ENCODE results near the gene ZNF429.
"Not testable (repeated sequence)": the region's sequence is repeated elsewhere in the genome, so short reads cannot be mapped to it uniquely, and the experiment has no call there.

The ZNF429 gene

DNA sequence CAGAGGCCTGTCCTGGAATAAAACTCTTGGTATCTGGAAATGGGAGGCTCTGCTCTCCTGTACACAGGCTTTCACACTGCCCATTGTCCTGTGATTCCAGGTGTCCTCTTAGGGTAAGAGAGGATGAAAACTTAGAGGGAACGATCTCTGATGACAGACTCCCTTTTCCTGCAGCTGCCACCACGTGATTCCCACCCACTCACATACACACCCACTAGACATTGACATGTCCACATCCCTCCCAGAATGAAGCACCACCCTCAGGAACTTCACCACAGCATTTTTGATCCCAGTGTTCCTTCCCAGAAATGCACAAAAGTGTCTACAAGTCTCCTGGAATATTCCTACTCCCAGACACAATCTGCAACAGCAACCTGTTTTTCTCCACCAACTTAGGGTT, 8.2 kb downstream of the ZNF429 start:
- no peak for DNase-seq (ENCODE audit: low read depth in 3 of 3, low spot score in 1 of 3)

GRCh38 chr19:21519488-21519887, 14.1 kb downstream of the ZNF429 start:
- no peak for DNase-seq (ENCODE audit: low read depth in 3 of 3, low spot score in 1 of 3)

- DNase-seq (ENCODE audit: low read depth in 3 of 3, low spot score in 1 of 3) = no peak
These were observed 27.5 kb downstream of the ZNF429 start for GRCh38 chr19:21532904-21533303.

- not testable (repeated sequence) for DNase-seq (ENCODE audit: low read depth in 3 of 3, low spot score in 1 of 3)
These were observed 31.4 kb downstream of the ZNF429 start for GRCh38 chr19:21536741-21537290.

- DNase-seq (ENCODE audit: low read depth in 3 of 3, low spot score in 1 of 3) = no peak
These were observed 54.0 kb downstream of the ZNF429 start for GRCh38 chr19:21559444-21559843.

- DNase-seq (ENCODE audit: low read depth in 3 of 3, low spot score in 1 of 3) = no peak
These were observed 59.0 kb downstream of the ZNF429 start for GRCh38 chr19:21564406-21564805.

GRCh38 chr19:21566073-21566472, 60.7 kb downstream of the ZNF429 start:
- DNase-seq (ENCODE audit: low read depth in 3 of 3, low spot score in 1 of 3) = no peak

DNA sequence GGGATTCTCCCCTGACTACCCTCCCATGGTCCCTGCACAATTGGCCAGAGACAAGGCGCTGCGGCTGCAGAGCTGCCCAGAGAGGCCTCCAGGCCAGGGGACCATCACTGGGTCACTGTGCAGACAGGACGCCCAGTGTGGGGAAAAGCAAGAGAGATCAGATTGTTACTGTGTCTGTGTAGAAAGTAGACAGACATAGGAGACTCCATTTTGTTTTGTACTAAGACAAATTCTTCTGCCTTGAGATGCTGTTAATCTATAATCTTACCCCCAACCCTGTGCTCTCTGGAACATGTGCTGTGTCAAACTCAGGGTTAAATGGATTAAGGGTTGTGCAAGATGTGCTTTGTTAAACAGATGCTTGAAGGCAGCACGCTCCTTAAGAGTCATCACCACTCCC, 62.4 kb downstream of the ZNF429 start:
- not testable (repeated sequence) for DNase-seq (ENCODE audit: low read depth in 3 of 3, low spot score in 1 of 3)

GRCh38 chr19:21568816-21569493, 63.6 kb downstream of the ZNF429 start:
- peak; percentile 38 to 66 (median 50) for DNase-seq (ENCODE audit: low read depth in 3 of 3, low spot score in 1 of 3)

GRCh38 chr19:21569494-21569865, 64.1 kb downstream of the ZNF429 start:
- DNase-seq (ENCODE audit: low read depth in 3 of 3, low spot score in 1 of 3) = peak in 1 of 3 donors; percentile 36

- DNase-seq (ENCODE audit: low read depth in 3 of 3, low spot score in 1 of 3) = no peak
These were observed 65.9 kb downstream of the ZNF429 start for GRCh38 chr19:21571316-21571715.

DNA sequence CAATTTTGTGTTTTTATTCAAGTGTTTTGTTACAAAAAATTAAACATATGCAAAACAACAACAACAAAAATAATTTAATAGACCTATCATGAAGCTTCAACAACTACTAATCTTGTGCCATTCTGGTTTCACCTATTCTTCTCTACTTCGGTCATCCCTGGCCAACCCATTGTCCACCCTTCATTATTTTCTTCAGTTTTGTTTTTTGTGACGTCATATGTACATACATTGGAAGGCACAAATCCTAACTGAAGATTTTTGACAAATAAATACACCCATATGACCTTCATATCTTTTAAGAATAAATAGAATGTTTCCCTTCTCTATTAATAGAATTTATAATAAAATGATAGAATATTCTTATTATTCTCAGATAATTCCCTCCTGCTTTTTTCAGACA, 69.2 kb downstream of the ZNF429 start:
- no peak for DNase-seq (ENCODE audit: low read depth in 3 of 3, low spot score in 1 of 3)

DNA sequence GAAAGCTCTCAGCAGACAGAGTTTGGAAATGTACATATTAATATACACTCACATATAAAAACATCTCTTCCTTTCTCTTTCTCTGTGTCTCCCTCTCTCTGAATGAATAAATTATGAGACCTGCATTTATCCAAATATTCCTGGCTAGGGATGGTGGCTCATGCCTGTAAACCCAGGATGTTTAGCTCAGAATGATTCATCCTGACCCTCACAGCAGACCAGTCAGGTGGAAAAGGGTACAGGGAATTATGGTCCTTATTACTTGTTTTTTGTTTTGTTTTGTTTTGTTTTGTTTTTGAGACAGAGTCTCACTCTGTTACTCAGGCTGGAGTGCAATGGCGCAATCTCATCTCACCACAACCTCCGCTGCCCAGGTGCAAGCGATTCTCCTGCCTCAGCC, 71.1 kb downstream of the ZNF429 start:
- no peak for DNase-seq (ENCODE audit: low read depth in 3 of 3, low spot score in 1 of 3)

GRCh38 chr19:21580101-21580500, 74.7 kb downstream of the ZNF429 start:
- DNase-seq (ENCODE audit: low read depth in 3 of 3, low spot score in 1 of 3) = no peak

DNA sequence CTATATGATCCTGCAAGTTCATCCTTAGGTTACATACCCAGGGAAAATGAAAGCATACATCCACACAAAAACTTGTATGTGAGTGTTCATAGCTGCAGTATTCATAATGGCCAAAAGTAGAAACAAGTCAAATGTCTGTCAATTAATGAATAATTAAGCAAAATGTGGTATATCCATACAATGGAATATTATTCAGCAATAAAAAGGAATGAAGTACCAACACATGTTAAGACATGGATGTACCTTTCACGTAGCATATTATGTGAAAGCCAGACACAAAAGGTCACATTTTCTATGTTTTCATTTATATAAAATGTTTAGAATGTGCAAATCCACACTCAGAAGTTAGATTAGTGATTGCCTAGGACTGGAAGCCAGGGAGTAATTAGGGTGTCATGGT, 75.4 kb downstream of the ZNF429 start:
- DNase-seq (ENCODE audit: low read depth in 3 of 3, low spot score in 1 of 3) = no peak

- DNase-seq (ENCODE audit: low read depth in 3 of 3, low spot score in 1 of 3) = no peak
These were observed 76.3 kb downstream of the ZNF429 start for GRCh38 chr19:21581646-21582240.

DNA sequence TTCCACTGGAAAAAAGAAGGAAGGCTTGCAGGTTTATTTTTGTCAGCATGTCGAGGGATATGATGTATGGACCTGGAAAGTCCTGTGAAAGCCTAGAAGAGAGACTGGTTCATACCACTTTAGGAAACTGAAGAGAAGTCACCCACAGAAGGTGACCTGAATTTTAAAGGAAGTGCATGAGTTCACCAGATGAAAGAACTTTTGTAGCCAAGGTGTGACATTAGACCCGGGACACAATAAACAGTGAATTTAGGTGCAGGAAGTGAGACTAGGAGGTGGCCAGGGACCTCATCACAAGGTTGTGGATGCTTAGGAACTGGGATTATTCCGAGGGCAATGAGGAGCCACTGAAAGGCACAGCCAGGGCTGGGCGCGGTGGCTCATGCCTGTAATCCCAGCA, 79.1 kb downstream of the ZNF429 start:
- no peak for DNase-seq (ENCODE audit: low read depth in 3 of 3, low spot score in 1 of 3)

GRCh38 chr19:21585281-21585890, 80.0 kb downstream of the ZNF429 start:
- no peak for DNase-seq (ENCODE audit: low read depth in 3 of 3, low spot score in 1 of 3)

DNA sequence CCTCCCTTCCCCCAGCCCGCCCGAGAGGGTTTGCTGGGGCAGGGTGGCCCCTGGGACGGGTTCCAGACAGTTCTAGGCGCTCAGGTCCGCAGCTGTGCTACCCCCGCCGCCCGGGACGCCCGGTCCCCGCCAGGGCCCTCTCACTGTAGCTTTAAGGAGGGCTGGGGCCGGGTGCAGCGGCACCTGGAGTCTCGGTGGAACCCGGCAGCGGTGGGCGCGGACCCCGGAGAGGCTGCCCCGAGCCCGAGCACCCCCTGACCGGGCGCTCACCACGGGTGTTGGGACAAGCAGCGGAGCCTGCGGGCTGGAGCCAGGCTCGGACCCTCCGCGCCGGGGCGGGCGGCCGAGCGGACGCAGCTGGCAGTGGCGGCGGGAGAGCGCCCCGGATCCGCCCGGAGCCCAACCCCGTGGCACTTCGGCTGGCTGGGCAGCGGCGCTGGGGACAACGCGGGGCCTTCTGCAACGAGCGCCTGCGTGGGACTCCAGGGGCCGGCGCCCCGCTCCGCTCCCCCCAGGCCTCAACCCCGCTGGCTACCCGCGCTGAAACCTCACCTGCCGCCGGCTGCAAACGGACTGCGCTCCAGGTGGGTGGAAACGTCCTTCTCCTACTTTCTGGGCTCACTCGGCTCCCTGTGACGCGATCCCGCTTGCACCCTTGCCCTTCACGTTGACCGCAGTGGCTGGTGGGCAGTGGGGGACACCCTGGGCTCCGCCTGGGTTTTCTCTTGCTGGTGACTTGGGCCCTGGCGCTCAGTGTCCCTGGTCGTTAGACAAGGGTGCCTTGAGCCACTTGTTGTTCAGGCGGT, 81.1 kb downstream of the ZNF429 start:
- DNase-seq (ENCODE audit: low read depth in 3 of 3, low spot score in 1 of 3) = no peak

DNA sequence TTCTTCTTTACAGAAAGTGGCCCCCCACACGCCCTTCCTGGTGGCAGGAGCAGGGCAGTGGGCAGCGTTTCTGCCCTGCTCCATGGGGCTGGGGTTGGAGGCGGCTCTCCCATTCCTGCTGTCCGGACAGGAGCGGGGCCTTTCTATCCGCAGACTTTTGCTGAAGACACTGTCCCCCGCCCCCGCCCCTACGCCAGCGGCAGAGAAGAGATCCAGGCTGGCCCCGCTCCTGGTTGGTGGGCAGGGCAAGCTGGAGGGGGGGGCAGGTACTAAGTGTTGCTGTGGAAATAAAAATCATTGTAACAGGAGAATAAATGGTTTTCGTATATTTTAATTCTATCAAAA, 81.7 kb downstream of the ZNF429 start:
- no peak for DNase-seq (ENCODE audit: low read depth in 3 of 3, low spot score in 1 of 3)

- no peak for DNase-seq (ENCODE audit: low read depth in 3 of 3, low spot score in 1 of 3)
These were observed 82.1 kb downstream of the ZNF429 start for GRCh38 chr19:21587549-21587948.

All from stimulated activated CD4-positive, alpha-beta T cell treated with anti-CD3 and anti-CD28 coated beads, TNF-alpha, amount 100 ng/mL, for 1 hour (primary cell).